ENCODE measurements around the gene PXN.

GRCh38 chr12:120242275-120242799 lies 23.2 kb downstream of the PXN start:
- TF ChIP-seq, protein P1, sequence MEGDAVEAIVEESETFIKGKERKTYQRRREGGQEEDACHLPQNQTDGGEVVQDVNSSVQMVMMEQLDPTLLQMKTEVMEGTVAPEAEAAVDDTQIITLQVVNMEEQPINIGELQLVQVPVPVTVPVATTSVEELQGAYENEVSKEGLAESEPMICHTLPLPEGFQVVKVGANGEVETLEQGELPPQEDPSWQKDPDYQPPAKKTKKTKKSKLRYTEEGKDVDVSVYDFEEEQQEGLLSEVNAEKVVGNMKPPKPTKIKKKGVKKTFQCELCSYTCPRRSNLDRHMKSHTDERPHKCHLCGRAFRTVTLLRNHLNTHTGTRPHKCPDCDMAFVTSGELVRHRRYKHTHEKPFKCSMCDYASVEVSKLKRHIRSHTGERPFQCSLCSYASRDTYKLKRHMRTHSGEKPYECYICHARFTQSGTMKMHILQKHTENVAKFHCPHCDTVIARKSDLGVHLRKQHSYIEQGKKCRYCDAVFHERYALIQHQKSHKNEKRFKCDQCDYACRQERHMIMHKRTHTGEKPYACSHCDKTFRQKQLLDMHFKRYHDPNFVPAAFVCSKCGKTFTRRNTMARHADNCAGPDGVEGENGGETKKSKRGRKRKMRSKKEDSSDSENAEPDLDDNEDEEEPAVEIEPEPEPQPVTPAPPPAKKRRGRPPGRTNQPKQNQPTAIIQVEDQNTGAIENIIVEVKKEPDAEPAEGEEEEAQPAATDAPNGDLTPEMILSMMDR (IDR thresholded peaks at IDR 0.05), result no peak
- TF ChIP-seq POLR2A (IDR thresholded peaks at IDR 0.05), result no peak

Data from body of pancreas (tissue), 4 donors.